ACHN (cell line): ENCODE results near the gene ADRA1B.

ENCODE experiments used
- DNase-seq: peaks from one replicate; pipeline ENCODE4 v3.0.0-alpha.2; 2015
- in situ Hi-C: cut with HindIII; loops from 2 replicates; pipeline ENCODE4 v1.10.0; 2017; ENCODE audit warnings: low sequenced_read_pairs, low pct_ligation_motif_present, low pct_unique_long_range_greater_than_20kb

ADRA1B gene

GRCh38 chr5:159899067-159900049, 16.9 kb upstream of the ADRA1B start:
- no peak for DNase-seq

DNA sequence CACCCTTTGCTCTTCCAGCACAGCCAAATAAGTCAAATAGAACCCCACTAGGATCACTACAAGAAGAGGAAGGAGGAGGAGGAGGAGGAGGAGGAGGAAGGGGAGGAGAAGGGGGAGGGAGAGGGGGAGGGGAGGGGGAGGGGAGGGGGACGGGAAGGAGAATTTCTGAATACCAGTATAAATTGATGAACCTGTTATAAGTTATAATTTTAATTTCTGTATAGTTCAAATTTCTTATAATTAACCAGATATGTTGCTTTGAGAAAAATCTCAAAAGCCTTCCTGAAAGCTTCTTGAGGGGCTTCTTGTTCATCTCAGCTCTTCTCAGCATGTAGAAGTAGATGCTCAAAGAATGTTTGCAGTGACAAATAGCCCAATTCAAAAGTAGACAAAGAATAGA, 15.0 kb upstream of the ADRA1B start:
- DNase-seq = no peak
- in situ Hi-C loops = no loop called here

More at GRCh38 chr5:159899067-159900049, 16.9 kb upstream of the ADRA1B start:
- in situ Hi-C loops = no loop called here

GRCh38 chr5:159901772-159902171, 14.5 kb upstream of the ADRA1B start:
- DNase-seq = no peak
- in situ Hi-C loops = no loop called here

- peak; percentile 50 for DNase-seq
- in situ Hi-C loops = no loop called here
Measured at GRCh38 chr5:159902444-159903121, 13.7 kb upstream of the ADRA1B start.

GRCh38 chr5:159903131-159903530, 13.2 kb upstream of the ADRA1B start:
- DNase-seq = no peak
- in situ Hi-C loops = no loop called here

DNA sequence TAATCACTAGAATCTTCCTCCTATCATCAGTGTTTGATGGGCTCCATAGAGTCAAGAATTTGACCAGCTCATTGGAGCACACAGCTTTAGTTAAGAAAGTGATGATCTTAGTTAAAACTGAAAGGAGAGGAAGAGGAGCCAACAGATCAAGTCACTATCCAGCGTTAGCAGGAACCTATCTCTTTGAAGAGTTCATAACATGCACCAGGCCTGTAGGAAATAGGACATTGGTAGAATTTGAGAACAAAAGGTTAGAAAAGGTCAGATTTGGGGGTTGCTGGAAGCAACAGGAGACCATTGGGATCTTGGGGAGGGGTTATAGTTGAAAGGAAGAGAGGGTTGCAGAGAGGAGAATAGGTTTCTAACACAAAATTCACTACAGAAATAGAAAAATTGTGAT, 11.4 kb upstream of the ADRA1B start:
- in situ Hi-C loops = no loop called here
- no peak for DNase-seq

DNA sequence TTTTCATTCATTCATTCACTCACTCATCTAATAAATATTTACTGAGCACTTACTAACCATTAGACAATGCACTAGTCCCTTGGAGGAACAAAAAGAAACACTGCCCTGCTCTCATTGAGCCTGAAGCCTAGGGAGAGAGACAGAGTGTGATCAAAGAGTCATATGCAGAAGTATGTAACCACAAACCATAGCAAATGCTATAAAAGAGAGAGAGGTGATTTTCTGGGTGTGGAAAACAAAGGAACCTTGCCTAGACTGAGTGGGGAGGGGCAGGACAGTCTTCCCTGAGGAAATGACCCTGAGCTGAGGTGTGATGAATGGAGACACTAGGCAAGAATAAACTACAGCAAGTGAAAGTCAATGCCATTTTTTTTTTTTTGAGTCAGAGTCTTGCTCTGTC, 10.8 kb upstream of the ADRA1B start:
- in situ Hi-C loops = no loop called here
- DNase-seq = peak; percentile 69

DNA sequence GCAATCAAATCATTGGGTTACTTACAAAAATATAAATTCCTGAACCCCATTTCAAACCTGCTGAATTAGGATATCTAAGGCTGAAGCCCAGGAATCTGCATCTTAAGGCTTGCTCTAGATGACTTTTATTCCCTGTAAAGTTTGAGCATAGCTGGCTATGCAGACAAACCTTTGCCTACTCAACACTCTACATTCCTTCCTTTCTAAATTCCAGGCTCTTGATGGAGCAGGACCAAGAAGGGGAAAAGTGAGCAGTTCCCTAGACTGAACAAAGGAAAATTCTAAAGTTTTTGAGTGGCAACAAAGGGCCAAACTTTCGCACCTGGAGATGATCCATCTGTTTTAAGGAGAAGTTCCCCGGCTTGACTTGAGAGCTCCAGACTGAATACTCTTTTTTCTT, 9.8 kb upstream of the ADRA1B start:
- in situ Hi-C loops = no loop called here
- DNase-seq = peak; percentile 26

DNA sequence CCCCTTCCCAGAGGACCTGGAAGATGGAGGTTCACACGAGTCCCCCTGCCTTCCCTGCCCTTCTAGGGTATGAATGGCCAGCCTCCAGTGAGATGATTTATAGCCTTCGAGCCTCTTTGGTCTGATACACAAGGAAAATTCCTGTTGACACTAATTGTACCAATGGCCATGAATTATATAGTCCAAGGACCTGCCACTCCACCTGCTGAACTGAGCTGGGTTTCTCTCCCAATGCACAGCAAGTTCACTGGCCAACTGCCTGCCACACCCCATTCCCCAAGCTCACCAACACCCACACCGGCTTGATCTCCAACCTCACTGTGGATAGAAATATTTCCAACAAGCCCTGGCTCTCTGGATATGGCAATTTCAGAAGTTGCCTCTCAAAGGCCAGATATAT, 9.3 kb upstream of the ADRA1B start:
- in situ Hi-C loops = no loop called here
- peak; percentile 15 for DNase-seq

DNA sequence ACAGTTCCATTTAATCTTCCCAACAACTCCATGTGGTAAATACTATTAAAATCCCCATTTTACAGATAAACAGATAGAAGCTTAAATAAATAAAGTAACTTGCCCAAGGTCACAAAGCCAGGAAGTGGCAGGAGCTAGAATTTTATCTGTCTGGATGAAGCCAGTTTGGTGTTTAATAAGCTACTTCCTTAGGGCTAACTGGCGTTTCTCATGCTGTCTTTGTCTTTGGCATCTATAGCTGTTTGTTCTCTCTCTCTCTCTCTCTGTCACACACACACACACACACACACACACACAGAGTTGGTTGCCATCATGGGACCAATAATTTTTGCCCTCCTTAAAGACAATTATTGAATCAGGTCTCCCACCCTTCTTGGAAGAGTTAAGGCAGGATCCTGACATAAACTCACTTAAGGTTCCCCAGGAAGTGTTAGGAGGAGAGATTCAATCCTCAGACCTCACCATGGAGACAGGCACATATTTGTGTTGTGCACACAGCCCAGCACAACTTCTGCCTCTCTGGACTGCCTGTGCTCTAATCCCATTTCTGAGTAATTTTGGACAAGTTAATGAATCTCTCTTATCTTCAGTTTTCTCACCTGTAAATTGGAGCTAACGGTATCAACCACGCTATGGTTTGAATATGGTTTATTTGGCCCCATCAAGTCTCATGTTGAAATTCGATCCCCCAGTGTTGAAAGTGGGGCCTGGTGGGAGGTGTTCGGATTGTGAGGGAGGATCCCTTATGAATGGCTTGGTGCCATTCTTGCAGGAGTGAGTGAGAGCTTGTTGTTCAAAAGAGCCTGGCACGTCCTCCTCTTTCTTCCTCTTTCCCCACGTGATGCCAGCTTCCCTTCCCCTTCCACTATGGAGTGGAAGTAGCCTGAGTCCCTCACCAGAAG, 8.3 kb upstream of the ADRA1B start:
- no peak for DNase-seq
- in situ Hi-C loops = no loop called here

GRCh38 chr5:159908591-159908940, 7.7 kb upstream of the ADRA1B start:
- no peak for DNase-seq
- in situ Hi-C loops = no loop called here

- in situ Hi-C loops = no loop called here
- no peak for DNase-seq
Measured at GRCh38 chr5:159909126-159909525, 7.2 kb upstream of the ADRA1B start.

DNA sequence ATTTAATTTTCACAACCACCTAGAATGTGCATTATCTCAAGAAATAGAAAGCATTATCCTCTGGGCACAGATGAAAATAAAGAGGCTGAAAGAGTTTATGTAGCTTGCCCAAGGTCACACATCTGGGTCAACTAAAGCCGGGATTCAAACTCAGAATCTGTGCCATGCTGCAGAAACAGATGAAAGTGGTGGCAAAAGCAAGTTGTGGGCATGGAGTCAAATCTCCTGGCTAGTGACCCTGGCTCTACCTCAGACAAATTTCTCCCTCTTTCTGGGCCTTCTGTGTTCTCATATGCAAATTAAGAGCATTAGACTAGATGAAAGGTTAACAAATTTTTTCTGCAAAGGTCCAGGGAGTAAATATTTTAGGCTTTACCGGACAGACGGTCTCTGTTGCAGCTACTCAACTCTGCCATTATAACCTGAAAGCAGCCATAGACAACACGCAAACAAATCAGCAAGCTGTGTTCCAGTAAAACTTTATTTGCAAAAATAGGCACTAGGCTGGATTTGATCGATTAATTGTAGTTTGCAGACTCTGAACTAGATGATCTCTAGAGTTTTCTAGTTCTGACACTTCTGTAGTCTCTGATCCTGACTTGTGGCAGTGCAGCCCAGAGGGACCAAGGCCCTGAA, 6.0 kb upstream of the ADRA1B start:
- DNase-seq = no peak
- in situ Hi-C loops = no loop called here

DNA sequence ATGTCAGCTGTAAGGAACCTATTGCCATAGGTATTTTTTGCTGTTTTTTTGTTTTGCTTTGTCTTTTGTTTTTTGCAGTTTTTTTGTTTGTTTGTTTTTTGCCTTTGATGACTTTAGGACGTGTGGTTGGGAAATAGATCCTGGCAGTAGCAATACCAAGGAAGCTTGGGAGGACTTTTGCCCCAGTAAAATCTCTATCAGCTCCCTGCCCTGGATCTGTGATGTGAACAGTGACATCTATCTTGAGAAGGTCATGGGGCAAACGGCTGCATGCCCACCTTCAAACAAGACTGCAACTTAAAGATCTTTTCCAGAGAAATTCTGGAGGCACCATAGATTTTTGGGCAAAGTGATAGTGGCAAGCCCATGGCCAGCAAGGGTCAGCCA, 5.4 kb upstream of the ADRA1B start:
- peak; percentile 4 for DNase-seq
- in situ Hi-C loops = no loop called here

DNA sequence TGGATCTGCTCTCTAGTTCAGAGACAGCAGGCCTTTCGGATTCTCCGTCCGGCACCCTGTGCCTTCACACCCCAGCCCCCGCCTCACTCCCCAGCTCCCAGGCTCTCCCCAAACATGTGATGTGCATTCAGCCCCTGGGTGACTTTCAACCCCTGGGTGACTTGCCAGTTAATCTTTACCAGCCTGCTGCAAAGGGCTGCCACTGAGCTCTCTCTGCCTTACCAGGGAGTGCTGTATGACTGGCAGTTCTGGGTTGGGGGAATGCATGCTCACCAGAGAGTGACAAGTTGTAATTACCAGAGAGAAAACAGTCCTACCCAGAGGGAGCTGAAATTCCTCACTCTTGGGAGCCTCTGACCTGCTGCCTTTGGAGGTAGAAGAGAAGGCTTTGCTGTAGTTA, 4.9 kb upstream of the ADRA1B start:
- in situ Hi-C loops = no loop called here
- peak; percentile 76 for DNase-seq

GRCh38 chr5:159912033-159912800, 4.1 kb upstream of the ADRA1B start:
- DNase-seq = peak; percentile 53

GRCh38 chr5:159913048-159913447, 3.2 kb upstream of the ADRA1B start:
- peak; percentile 28 for DNase-seq
- in situ Hi-C loops = no loop called here

More at GRCh38 chr5:159912033-159912800, 4.1 kb upstream of the ADRA1B start:
- in situ Hi-C loops = no loop called here

DNA sequence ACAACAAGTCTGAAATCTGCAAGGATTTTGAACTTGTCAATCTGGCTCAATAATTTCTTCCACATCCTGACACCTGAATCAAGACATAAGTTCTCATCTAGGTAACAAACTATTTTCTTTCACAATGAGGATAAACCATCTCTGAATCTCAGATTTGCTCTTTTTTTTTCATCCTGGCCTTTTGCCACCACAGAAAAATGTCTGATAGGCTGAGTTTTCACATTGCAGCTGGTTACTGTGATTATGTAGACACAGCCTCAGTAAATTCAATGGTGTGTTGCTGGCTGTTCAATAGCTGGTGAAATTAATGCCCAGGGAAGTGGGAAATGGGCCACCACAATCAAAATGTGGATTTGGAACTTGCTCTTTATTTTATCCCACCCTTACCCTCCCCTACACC, 2.8 kb upstream of the ADRA1B start:
- no peak for DNase-seq
- in situ Hi-C loops = no loop called here
